Esophagus muscularis mucosa (tissue), 4 donors: Measurements from ENCODE around the gene ZFAND6.
"Not testable (repeated sequence)": the region's sequence is repeated elsewhere in the genome, so short reads cannot be mapped to it uniquely, and the experiment has no call there.

Source experiments
- CTCF ChIP-seq, 3 experiments: fragments of 200-600 bp in 2 of 3; fragments of 450-650 bp in 1 of 3; sonication (generic) in 2 of 3; IDR thresholded peaks; one replicate each; pipeline ENCODE4 v1.5.1; 2017 to 2019; ENCODE audit warnings: antibody characterized with exemption in 3 of 3, mild to moderate bottlenecking in 2 of 3, moderate library complexity in 1 of 3
- EP300 ChIP-seq: sonication (generic); formaldehyde crosslinking; IDR thresholded peaks from one replicate; pipeline ENCODE4 v1.6.1; 2017; ENCODE audit warnings: antibody characterized with exemption
- POLR2A ChIP-seq: fragments of 450-650 bp; IDR thresholded peaks from one replicate; pipeline ENCODE4 v1.6.1; 2017; ENCODE audit warnings: antibody characterized with exemption, moderate library complexity, mild to moderate bottlenecking, low read depth
- POLR2AphosphoS5 ChIP-seq, 2 donors: sonication (generic); formaldehyde crosslinking; IDR thresholded peaks; one replicate each; pipeline ENCODE4 v1.6.1; 2017; ENCODE audit warnings: antibody characterized with exemption in 2 of 2

GRCh38 chr15:80045219-80045618, 14.3 kb upstream of the ZFAND6 start:
- not testable (repeated sequence) for TF ChIP-seq CTCF (IDR thresholded peaks at IDR 0.05); EP300; POLR2AphosphoS5 (IDR thresholded peaks at IDR 0.05); POLR2A
